Kidney (tissue), 14 donors: ENCODE data around the gene SFMBT2. TPM values are rescaled to one million over a fixed set of nuclear protein-coding genes. Genes with fewer than 3 reads are reported as not detected.
A peak's percentile ranks its signal among the peaks of the same experiment; 100 is the strongest.

ENCODE experiments used
- DNase-seq, 5 donors: peaks; one replicate each; pipeline ENCODE4 v3.0.0-alpha.2; 2013 to 2020
- FAIRE-seq: peaks from 2 replicates; lab custom pipeline; 2012; peaks lifted over from hg19 to GRCh38; lab: Jason Lieb, UNC
- H3K27ac ChIP-seq, 2 donors: one replicate each; pipeline ENCODE4 v1.7.0; 2013; ENCODE audit warnings: low read depth in 2 of 2, low read length in 2 of 2, inconsistent platforms in 1 of 2
- H3K27me3 ChIP-seq: one replicate; pipeline ENCODE4 v1.7.1; 2013; ENCODE audit warnings: low read length, inconsistent platforms; ENCODE audit not compliant: control insufficient read depth, insufficient read depth
- H3K36me3 ChIP-seq, 3 donors: one replicate each; pipeline versions ENCODE4 v1.7.0 to v1.7.1; 2013; ENCODE audit warnings: low read length in 3 of 3, control low read depth in 1 of 3, inconsistent platforms in 1 of 3; ENCODE audit not compliant: insufficient read depth in 3 of 3, control insufficient read depth in 2 of 3
- H3K4me1 ChIP-seq, 3 donors: one replicate each; pipeline versions ENCODE4 v1.7.0 to v1.7.1; 2013; ENCODE audit warnings: low read length in 3 of 3, inconsistent platforms in 1 of 3, low read depth in 1 of 3; ENCODE audit not compliant: control insufficient read depth in 2 of 3, insufficient read depth in 2 of 3
- H3K4me3 ChIP-seq, 3 donors: one replicate each; pipeline versions ENCODE4 v1.7.0 to v1.8.1; 2013; ENCODE audit warnings: low read length in 3 of 3, control low read depth in 1 of 3, inconsistent platforms in 1 of 3
- H3K9ac ChIP-seq, 3 donors: one replicate each; pipeline versions ENCODE4 v1.7.0 to v1.7.1; 2013; ENCODE audit warnings: low read length in 3 of 3, control low read depth in 1 of 3, inconsistent platforms in 1 of 3
- H3K9me3 ChIP-seq, 3 donors: one replicate each; pipeline versions ENCODE4 v1.7.0 to v1.7.1; 2013; ENCODE audit warnings: low read length in 3 of 3, control low read depth in 1 of 3, inconsistent platforms in 1 of 3; ENCODE audit not compliant: control insufficient read depth in 2 of 3, insufficient read depth in 1 of 3
- CTCF ChIP-seq: IDR thresholded peaks from 3 replicates; pipeline ENCODE4 v1.5.1; 2012; ENCODE audit warnings: mild to moderate bottlenecking, moderate library complexity, borderline replicate concordance; ENCODE audit not compliant: insufficient read depth; ENCODE audit errors: extremely low read depth
- intact Hi-C: fragments of 100-400 bp; cut with DNase I; formaldehyde crosslinking; loops from one replicate; pipeline ENCODE4 v1.11.1; 2022
- polyA plus RNA-seq: library from polyadenylated mRNA; stranded (reverse); fragments of 350-450 nt; fragmentation: Illumina TruSeq; extraction: RNeasy Lipid Tissue Mini Kit (QIAGEN cat#74804); gene quantifications from one replicate; pipeline ENCODE4 v1.2.3, GENCODE V29; 2014; ENCODE audit warnings: low read depth, low replicate concordance; ENCODE audit not compliant: insufficient read depth
- total RNA-seq: library from RNA; stranded (reverse); fragmentation: NEBNext Ultra II Directional; extraction: Animal tissue kit (Norgen Biotek cat#: 25700); gene quantifications from one replicate; pipeline ENCODE4 v1.2.1, GENCODE V29; 2021
- donor health status: control.
- donor health status: control.
- donor health status: control.
- donor health status: control.
- donor health status: control.
- donor health status: DM: yes; HTN: yes; CAD: no.
- donor health status: Normal renal cell carcinoma (clear cell type).

Gene SFMBT2
- total and polyA plus RNA-seq, 2 donors from 2014 or later: 1.2 to 15.3 TPM

- Histone ChIP-seq H3K36me3 (peaks cover 0 to 5% (median 0%) of the 10 kb centered on the region in 3 donors), H3K4me3 (no peak overlapping the region), H3K27me3 (no peaks in the 10 kb centered on the region), H3K4me1 (no peaks in the 10 kb centered on the region), H3K9ac (no peak overlapping the region), H3K27ac (no peak overlapping the region), H3K9me3 (peaks cover 0 to 6% (median 0%) of the 10 kb centered on the region in 3 donors)
- TF ChIP-seq CTCF: no peak
- DNase-seq: peak in 1 of 5 donors; percentile 46
- no peak for FAIRE-seq
- intact Hi-C loops: no loop called here
These were observed 211.6 kb downstream of the SFMBT2 start for GRCh38 chr10:7199152-7199760.

- intact Hi-C loops: no loop called here
- Histone ChIP-seq H3K9ac (no peak overlapping the region), H3K27ac (no peak overlapping the region), H3K9me3 (peaks cover 0 to 6% (median 0%) of the 10 kb centered on the region in 3 donors), H3K4me3 (no peak overlapping the region), H3K27me3 (no peaks in the 10 kb centered on the region), H3K4me1 (no peaks in the 10 kb centered on the region), H3K36me3 (peaks cover 0 to 8% (median 0%) of the 10 kb centered on the region in 3 donors)
- DNase-seq: no peak
- no peak for FAIRE-seq
- no peak for TF ChIP-seq CTCF
These were observed 214.6 kb downstream of the SFMBT2 start for GRCh38 chr10:7196284-7196683.

GRCh38 chr10:7195118-7195517, 215.7 kb downstream of the SFMBT2 start:
- FAIRE-seq: no peak

More at GRCh38 chr10:7195118-7195517, 215.7 kb downstream of the SFMBT2 start:
- TF ChIP-seq CTCF: no peak
- Histone ChIP-seq H3K9me3 (peaks cover 0 to 6% (median 0%) of the 10 kb centered on the region in 3 donors), H3K4me1 (no peaks in the 10 kb centered on the region), H3K9ac (no peak overlapping the region), H3K27ac (no peak overlapping the region), H3K4me3 (no peak overlapping the region), H3K27me3 (no peaks in the 10 kb centered on the region), H3K36me3 (peaks cover 0 to 8% (median 0%) of the 10 kb centered on the region in 3 donors)
- DNase-seq: no peak
- intact Hi-C loops: no loop called here
